Hematopoietic multipotent progenitor cell treated with erythropoietin and hydrocortisone succinate and interleukin-3 and kit ligand, for 6 days (in vitro differentiated cells): ENCODE results near the gene EFNB2.

Source experiments
- DNase-seq: peaks from one replicate; pipeline ENCODE4 v3.0.0-alpha.2; 2015

EFNB2 gene

GRCh38 chr13:106535552-106536243, at the start of gene EFNB2:
EFNB2 (minus strand) TSS chr13:106535662; CDS start chr13:106534964, 698 bp downstream.
- peak; percentile 93 for DNase-seq

- no peak for DNase-seq
Observed at GRCh38 chr13:106581225-106581624, 45.8 kb upstream of the EFNB2 start.

- no peak for DNase-seq
Observed at GRCh38 chr13:106575896-106576295, 40.4 kb upstream of the EFNB2 start.

GRCh38 chr13:106573868-106574267, 38.4 kb upstream of the EFNB2 start:
- DNase-seq = no peak

- no peak for DNase-seq
Observed at GRCh38 chr13:106573284-106573846, 37.9 kb upstream of the EFNB2 start.

GRCh38 chr13:106570299-106570852, 34.9 kb upstream of the EFNB2 start:
- DNase-seq = peak; percentile 75

- no peak for DNase-seq
Observed at GRCh38 chr13:106569233-106570095, 34.0 kb upstream of the EFNB2 start.

GRCh38 chr13:106568299-106569003, 33.0 kb upstream of the EFNB2 start:
- peak; percentile 25 for DNase-seq

GRCh38 chr13:106567474-106568298, 32.2 kb upstream of the EFNB2 start, which contains the start of gene ARGLU1:
ARGLU1 (minus strand) TSS chr13:106568137; CDS start chr13:106567919, 218 bp downstream.
- peak; percentile 97 for DNase-seq

GRCh38 chr13:106566641-106567473, 31.4 kb upstream of the EFNB2 start:
- DNase-seq = peak; percentile 87

- peak; percentile 21 for DNase-seq
Observed at GRCh38 chr13:106565127-106565775, 29.8 kb upstream of the EFNB2 start.

GRCh38 chr13:106562301-106562700, 26.8 kb upstream of the EFNB2 start:
- no peak for DNase-seq

GRCh38 chr13:106561551-106562170, 26.2 kb upstream of the EFNB2 start:
- no peak for DNase-seq

- no peak for DNase-seq
Observed at GRCh38 chr13:106560821-106561220, 25.4 kb upstream of the EFNB2 start.

GRCh38 chr13:106558527-106558926, 23.1 kb upstream of the EFNB2 start:
- no peak for DNase-seq

GRCh38 chr13:106555631-106556328, 20.3 kb upstream of the EFNB2 start:
- no peak for DNase-seq

GRCh38 chr13:106551751-106552150, 16.3 kb upstream of the EFNB2 start:
- DNase-seq = no peak

GRCh38 chr13:106551350-106551749, 15.9 kb upstream of the EFNB2 start:
- DNase-seq = no peak

GRCh38 chr13:106550570-106551135, 15.2 kb upstream of the EFNB2 start:
- no peak for DNase-seq
